Measurements from ENCODE around the gene MUS81. TPM values are rescaled to one million over a fixed set of nuclear protein-coding genes. Genes with fewer than 3 reads are reported as not detected.

MUS81 gene
- total and polyA plus RNA-seq, 9 of the 15 experiments (the other 6 are each of a cell fraction or from before 2014, with no cell fraction given): 13.4 to 118 (median 53.7) TPM

DNA sequence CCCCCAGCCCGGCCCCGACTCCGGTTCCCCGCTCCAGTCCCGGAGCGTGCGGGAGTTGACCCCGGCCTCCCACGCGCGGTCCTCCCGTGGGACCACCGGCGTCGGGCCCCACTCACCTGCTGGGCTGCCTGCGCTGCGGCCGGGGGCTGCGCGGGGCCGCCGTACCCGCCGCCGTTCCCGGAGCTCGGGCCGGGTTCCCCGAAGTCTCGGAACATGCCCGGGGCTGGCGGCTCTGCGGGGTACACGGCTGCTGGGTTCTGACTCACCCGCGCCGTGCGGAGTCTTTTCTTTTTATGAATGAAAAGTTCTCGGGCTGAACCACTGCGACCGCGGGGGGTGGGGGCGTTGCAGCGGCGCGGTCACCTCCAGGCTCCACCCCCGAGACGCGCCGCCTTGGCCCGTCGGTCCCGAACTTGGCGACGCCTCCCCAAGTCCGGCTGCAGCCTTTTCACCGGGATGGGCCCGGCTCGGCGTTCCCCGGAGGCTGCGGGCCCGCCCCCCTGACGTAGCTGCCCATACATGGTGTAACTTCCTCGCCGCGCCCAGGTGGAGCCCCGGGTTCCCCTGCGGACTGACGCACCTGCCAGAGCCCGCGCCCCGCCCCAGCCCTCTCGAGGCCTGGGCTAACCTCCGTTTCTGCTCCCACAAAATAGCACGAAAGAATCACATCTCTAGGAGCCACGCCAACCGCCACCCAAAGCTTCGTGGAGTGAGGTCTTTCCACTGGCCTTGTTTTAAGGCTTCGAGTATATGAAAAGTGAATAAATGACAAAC is 40.1 kb downstream of the MUS81 start, which contains the start of gene FOSL1 (continued):
- no peak for TF ChIP-seq CREB3 (tag; conservative IDR thresholded peaks at IDR 0.05; ENCODE audit: low read depth)
- no peak for TF ChIP-seq BRCA1 (IDR thresholded peaks at IDR 0.05)
- no peak for TF ChIP-seq BRCA1 (CRISPR knock-in tag; IDR thresholded peaks at IDR 0.05)
- no peak for TF ChIP-seq ZNF121 (CRISPR knock-in tag; conservative IDR thresholded peaks at IDR 0.05)
- TF ChIP-seq CBFB (CRISPR knock-in tag; IDR thresholded peaks at IDR 0.05): no peak
- no peak for TF ChIP-seq ZBTB17 (CRISPR knock-in tag; IDR thresholded peaks at IDR 0.05)
- no peak for TF ChIP-seq ZNF24 (IDR thresholded peaks at IDR 0.05)
- 0 out of 2 replicates have a peak, but pooled peaks have one; percentile 26 for TF ChIP-seq GABPA (tag; conservative IDR thresholded peaks at IDR 0.05; ENCODE audit: low read depth)
- TF ChIP-seq FOXK2 (conservative IDR thresholded peaks at IDR 0.05 in 1 of 2, IDR thresholded peaks at IDR 0.05 in 1 of 2; ENCODE audit: low read depth in 2 of 2): peak in 1 of 2 experiments; percentile 98; a peak in 2 of 4 replicates
- no peak for TF ChIP-seq RUNX1 (IDR thresholded peaks at IDR 0.05; ENCODE audit: low read depth)
- no peak for TF ChIP-seq NFRKB (IDR thresholded peaks at IDR 0.05; ENCODE audit: low read depth)
- TF ChIP-seq RAD21 (CRISPR knock-in tag; conservative IDR thresholded peaks at IDR 0.05 in 1 of 2, IDR thresholded peaks at IDR 0.05 in 1 of 2): 0 out of 4 replicates have a peak, but pooled peaks of 1 of the 2 experiments have one; percentile 7
- no peak for TF ChIP-seq PTRF (tag; IDR thresholded peaks at IDR 0.05)
- TF ChIP-seq CBX1 (IDR thresholded peaks at IDR 0.05; ENCODE audit: low read depth): peak; percentile 76; the same call in 1 of the 2 replicates
- TF ChIP-seq CCAR2 (IDR thresholded peaks at IDR 0.05; ENCODE audit: low read depth, low read length): no peak
- no peak for TF ChIP-seq SPI1 (IDR thresholded peaks at IDR 0.05; ENCODE audit: borderline replicate concordance, low read depth, low read length)
- TF ChIP-seq ARID1B (IDR thresholded peaks at IDR 0.05): no peak
- TF ChIP-seq SIRT6 (IDR thresholded peaks at IDR 0.05; ENCODE audit: low read depth, low read length): no peak
- TF ChIP-seq, protein P1, sequence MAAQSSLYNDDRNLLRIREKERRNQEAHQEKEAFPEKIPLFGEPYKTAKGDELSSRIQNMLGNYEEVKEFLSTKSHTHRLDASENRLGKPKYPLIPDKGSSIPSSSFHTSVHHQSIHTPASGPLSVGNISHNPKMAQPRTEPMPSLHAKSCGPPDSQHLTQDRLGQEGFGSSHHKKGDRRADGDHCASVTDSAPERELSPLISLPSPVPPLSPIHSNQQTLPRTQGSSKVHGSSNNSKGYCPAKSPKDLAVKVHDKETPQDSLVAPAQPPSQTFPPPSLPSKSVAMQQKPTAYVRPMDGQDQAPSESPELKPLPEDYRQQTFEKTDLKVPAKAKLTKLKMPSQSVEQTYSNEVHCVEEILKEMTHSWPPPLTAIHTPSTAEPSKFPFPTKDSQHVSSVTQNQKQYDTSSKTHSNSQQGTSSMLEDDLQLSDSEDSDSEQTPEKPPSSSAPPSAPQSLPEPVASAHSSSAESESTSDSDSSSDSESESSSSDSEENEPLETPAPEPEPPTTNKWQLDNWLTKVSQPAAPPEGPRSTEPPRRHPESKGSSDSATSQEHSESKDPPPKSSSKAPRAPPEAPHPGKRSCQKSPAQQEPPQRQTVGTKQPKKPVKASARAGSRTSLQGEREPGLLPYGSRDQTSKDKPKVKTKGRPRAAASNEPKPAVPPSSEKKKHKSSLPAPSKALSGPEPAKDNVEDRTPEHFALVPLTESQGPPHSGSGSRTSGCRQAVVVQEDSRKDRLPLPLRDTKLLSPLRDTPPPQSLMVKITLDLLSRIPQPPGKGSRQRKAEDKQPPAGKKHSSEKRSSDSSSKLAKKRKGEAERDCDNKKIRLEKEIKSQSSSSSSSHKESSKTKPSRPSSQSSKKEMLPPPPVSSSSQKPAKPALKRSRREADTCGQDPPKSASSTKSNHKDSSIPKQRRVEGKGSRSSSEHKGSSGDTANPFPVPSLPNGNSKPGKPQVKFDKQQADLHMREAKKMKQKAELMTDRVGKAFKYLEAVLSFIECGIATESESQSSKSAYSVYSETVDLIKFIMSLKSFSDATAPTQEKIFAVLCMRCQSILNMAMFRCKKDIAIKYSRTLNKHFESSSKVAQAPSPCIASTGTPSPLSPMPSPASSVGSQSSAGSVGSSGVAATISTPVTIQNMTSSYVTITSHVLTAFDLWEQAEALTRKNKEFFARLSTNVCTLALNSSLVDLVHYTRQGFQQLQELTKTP (IDR thresholded peaks at IDR 0.05; ENCODE audit: low read depth in 1 of 2, partially characterized antibody in 2 of 2): no peak
- no peak for TF ChIP-seq LARP7 (IDR thresholded peaks at IDR 0.05)
- TF ChIP-seq TGIF2 (CRISPR knock-in tag; IDR thresholded peaks at IDR 0.05): no peak
- TF ChIP-seq, protein P2, sequence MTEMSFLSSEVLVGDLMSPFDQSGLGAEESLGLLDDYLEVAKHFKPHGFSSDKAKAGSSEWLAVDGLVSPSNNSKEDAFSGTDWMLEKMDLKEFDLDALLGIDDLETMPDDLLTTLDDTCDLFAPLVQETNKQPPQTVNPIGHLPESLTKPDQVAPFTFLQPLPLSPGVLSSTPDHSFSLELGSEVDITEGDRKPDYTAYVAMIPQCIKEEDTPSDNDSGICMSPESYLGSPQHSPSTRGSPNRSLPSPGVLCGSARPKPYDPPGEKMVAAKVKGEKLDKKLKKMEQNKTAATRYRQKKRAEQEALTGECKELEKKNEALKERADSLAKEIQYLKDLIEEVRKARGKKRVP (CRISPR knock-in tag; IDR thresholded peaks at IDR 0.05): 0 out of 2 replicates have a peak, but pooled peaks have one; percentile 12
- no peak for TF ChIP-seq NR2C1 (IDR thresholded peaks at IDR 0.05)
- no peak for TF ChIP-seq NR2C1 (tag; IDR thresholded peaks at IDR 0.05)
